ENCODE results near the gene DNAJA4.

DNAJA4 gene

DNA sequence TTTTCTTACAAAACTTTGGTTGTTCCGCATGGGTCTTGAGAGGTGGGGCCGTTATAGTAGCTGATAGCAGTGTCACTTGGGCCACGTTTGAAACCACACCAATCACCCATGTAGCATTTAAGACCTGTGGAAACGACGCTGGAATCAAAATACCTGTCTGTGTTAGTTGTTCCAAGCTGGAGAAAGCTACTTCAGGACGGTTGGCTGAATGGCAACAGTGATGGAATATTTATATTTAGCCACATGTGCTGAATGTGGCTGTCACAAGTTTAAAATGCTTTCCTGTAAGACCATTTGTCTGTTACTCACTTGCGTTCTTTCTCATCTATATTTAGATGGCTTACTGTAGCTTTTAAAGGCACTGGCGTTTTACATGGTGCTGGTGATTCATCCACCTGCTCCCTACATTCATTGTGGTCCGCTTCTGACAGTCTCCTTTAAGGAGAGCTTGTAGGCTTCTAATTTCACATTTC is 1.4 kb downstream of the DNAJA4 start:
- no peaks in the 10 kb centered on the region; the same call in 1 of the 2 replicates for H3K79me2 ChIP-seq (ENCODE audit: insufficient read depth, low read length)
- no peaks in the 10 kb centered on the region for H3K9me2 ChIP-seq (ENCODE audit: low read depth, low read length)
- H3K27me3 ChIP-seq (ENCODE audit: insufficient read depth, low read length): no peaks in the 10 kb centered on the region
- H3K9me3 ChIP-seq (ENCODE audit: low read length): no peaks in the 10 kb centered on the region
- no peaks in the 10 kb centered on the region for H3F3A ChIP-seq (ENCODE audit: insufficient read depth, low read length)
- H2AFZ ChIP-seq (ENCODE audit: low read length): no peak overlapping the region
- peak overlapping the region; percentile 59; the same call in 1 of the 2 replicates for H3K9ac ChIP-seq (ENCODE audit: low read length)
- H3K4me1 ChIP-seq (ENCODE audit: insufficient read depth, low read length, severe bottlenecking): peaks cover 34% of the 10 kb centered on the region
- no peak overlapping the region for H3K27ac ChIP-seq (ENCODE audit: low read depth, low read length, poor library complexity, severe bottlenecking)
- H3K4me3 ChIP-seq (ENCODE audit: low read depth, low read length, poor library complexity, severe bottlenecking): peak overlapping the region; percentile 64
- no peaks in the 10 kb centered on the region for H3K36me3 ChIP-seq (ENCODE audit: insufficient read depth, low read length)
- no peak for TF ChIP-seq EZH2 (IDR thresholded peaks at IDR 0.05; ENCODE audit: borderline replicate concordance, low read length)
- no peak for TF ChIP-seq CTCF (IDR thresholded peaks at IDR 0.05; ENCODE audit: low read length)
- no peaks in the 10 kb centered on the region for H4K20me1 ChIP-seq (ENCODE audit: insufficient read depth, low read length)
- H3K4me2 ChIP-seq (ENCODE audit: low read length): peak overlapping the region; percentile 54

- Histone ChIP-seq H3K4me1 (ENCODE audit: insufficient read depth, low read length, severe bottlenecking) (peaks cover 34% of the 10 kb centered on the region), H3K27me3 (ENCODE audit: insufficient read depth, low read length) (no peaks in the 10 kb centered on the region), H3K27ac (ENCODE audit: low read depth, low read length, poor library complexity, severe bottlenecking) (no peak overlapping the region), H3K36me3 (ENCODE audit: insufficient read depth, low read length) (no peaks in the 10 kb centered on the region), H3K4me3 (ENCODE audit: low read depth, low read length, poor library complexity, severe bottlenecking) (peak overlapping the region; percentile 64), H3K4me2 (ENCODE audit: low read length) (peak overlapping the region; percentile 54), H4K20me1 (ENCODE audit: insufficient read depth, low read length) (no peaks in the 10 kb centered on the region), H3K79me2 (ENCODE audit: insufficient read depth, low read length) (no peaks in the 10 kb centered on the region; the same call in 1 of the 2 replicates), H3K9me2 (ENCODE audit: low read depth, low read length) (no peaks in the 10 kb centered on the region), H3F3A (ENCODE audit: insufficient read depth, low read length) (no peaks in the 10 kb centered on the region), H2AFZ (ENCODE audit: low read length) (no peak overlapping the region), H3K9ac (ENCODE audit: low read length) (no peak overlapping the region; the same call in 1 of the 2 replicates), H3K9me3 (ENCODE audit: low read length) (no peaks in the 10 kb centered on the region)
- no peak for TF ChIP-seq EZH2 (IDR thresholded peaks at IDR 0.05; ENCODE audit: borderline replicate concordance, low read length)
- no peak for TF ChIP-seq CTCF (IDR thresholded peaks at IDR 0.05; ENCODE audit: low read length)
These were observed 1.9 kb downstream of the DNAJA4 start for GRCh38 chr15:78266229-78266628.

- Histone ChIP-seq H3K4me1 (ENCODE audit: insufficient read depth, low read length, severe bottlenecking) (peaks cover 34% of the 10 kb centered on the region), H3K27me3 (ENCODE audit: insufficient read depth, low read length) (no peaks in the 10 kb centered on the region), H3K79me2 (ENCODE audit: insufficient read depth, low read length) (no peaks in the 10 kb centered on the region; the same call in 1 of the 2 replicates), H3F3A (ENCODE audit: insufficient read depth, low read length) (no peaks in the 10 kb centered on the region), H3K9me3 (ENCODE audit: low read length) (no peaks in the 10 kb centered on the region), H3K4me2 (ENCODE audit: low read length) (peak overlapping the region; percentile 54), H3K9ac (ENCODE audit: low read length) (no peak overlapping the region; the same call in 1 of the 2 replicates), H3K36me3 (ENCODE audit: insufficient read depth, low read length) (no peaks in the 10 kb centered on the region), H3K9me2 (ENCODE audit: low read depth, low read length) (no peaks in the 10 kb centered on the region), H3K27ac (ENCODE audit: low read depth, low read length, poor library complexity, severe bottlenecking) (no peak overlapping the region), H2AFZ (ENCODE audit: low read length) (no peak overlapping the region), H4K20me1 (ENCODE audit: insufficient read depth, low read length) (no peaks in the 10 kb centered on the region), H3K4me3 (ENCODE audit: low read depth, low read length, poor library complexity, severe bottlenecking) (peak overlapping the region; percentile 64)
- TF ChIP-seq EZH2 (IDR thresholded peaks at IDR 0.05; ENCODE audit: borderline replicate concordance, low read length) (no peak), CTCF (IDR thresholded peaks at IDR 0.05; ENCODE audit: low read length) (no peak)
These were observed 2.4 kb downstream of the DNAJA4 start for GRCh38 chr15:78266806-78267205.

All from OCI-LY1 (cell line).